Ovary (tissue), 9 donors: ENCODE data around the gene MBNL1. TPM values are rescaled to one million over a fixed set of nuclear protein-coding genes. Genes with fewer than 3 reads are reported as not detected.

Experiments used
- DNase-seq, 5 donors: peaks; one replicate each; pipeline ENCODE4 v3.0.0-alpha.2; 2019 to 2020
- H3K27ac ChIP-seq, 2 donors: fragments of 200-600 bp; one replicate each; pipeline versions ENCODE4 v1.5.1 to v1.8.0; 2019 to 2022
- H3K27me3 ChIP-seq: fragments of 200-600 bp; one replicate; pipeline ENCODE4 v1.8.0; 2022
- H3K36me3 ChIP-seq: fragments of 200-600 bp; sonication (generic); one replicate; pipeline ENCODE4 v1.5.1; 2019
- H3K4me1 ChIP-seq: one replicate; pipeline ENCODE4 v1.8.1; 2013; ENCODE audit warnings: mild to moderate bottlenecking, moderate library complexity; ENCODE audit not compliant: insufficient read depth
- H3K4me3 ChIP-seq: fragments of 200-600 bp; sonication (generic); one replicate; pipeline ENCODE4 v1.5.1; 2017
- H3K9me3 ChIP-seq, 2 donors: fragments of 200-600 bp in 1 of 2; sonication (generic) in 1 of 2; one replicate each; pipeline versions ENCODE4 v1.5.1 to v1.8.1; 2013 to 2019; ENCODE audit warnings: mild to moderate bottlenecking in 1 of 2, moderate library complexity in 1 of 2
- EP300 ChIP-seq: sonication (generic); formaldehyde crosslinking; IDR thresholded peaks from one replicate; pipeline ENCODE4 v1.6.1; 2017; ENCODE audit warnings: antibody characterized with exemption
- POLR2A ChIP-seq: fragments of 450-650 bp; IDR thresholded peaks from one replicate; pipeline ENCODE4 v1.6.1; 2017; ENCODE audit warnings: antibody characterized with exemption, mild to moderate bottlenecking, moderate library complexity
- WGBS, 3 donors: extraction: QIAGEN DNeasy Blood & Tissue Kit in 1 of 3; methylation state at CpG; one replicate each; pipeline versions ENCODE4 v1.1.5 to v1.1.7; 2013 to 2017; 5-methylcytosine and 5-hydroxymethylcytosine counted together
- intact Hi-C, 4 donors: fragments of 100-400 bp; cut with DNase I; formaldehyde crosslinking; loops; one replicate each; pipeline versions ENCODE4 v1.11.0 to v1.15.1; 2022 to 2023
- polyA plus RNA-seq, 2 donors: library from polyadenylated mRNA; stranded (reverse); fragments of 200-250 nt in 1 of 2; fragments of 350-450 nt in 1 of 2; fragmentation: Illumina TruSeq in 1 of 2; extraction: RNeasy Lipid Tissue Mini Kit (QIAGEN cat#74804) in 1 of 2; gene quantifications; one replicate each; pipeline ENCODE4 v1.2.3, GENCODE V29; 2013 to 2014
- total RNA-seq, 7 donors: library from RNA; depleted of rRNA in 2 of 7; stranded (reverse); fragments of >200 nt in 2 of 7; fragmentation: NEBNext Ultra II Directional in 3 of 7; extraction: Animal tissue kit (Norgen Biotek cat#: 25700) in 3 of 7; gene quantifications; one replicate each; pipeline versions ENCODE4 v1.1.0 to v1.2.4, GENCODE V29; 2016 to 2023
- TF ChIP-seq, protein P1 (sequence below), 3 donors: fragments of 450-650 bp in 2 of 3; fragments of 200-600 bp in 1 of 3; IDR thresholded peaks; one replicate each; pipeline versions ENCODE4 v1.5.1 to v1.8.0; 2016 to 2022; ENCODE audit warnings: antibody characterized with exemption in 3 of 3, mild to moderate bottlenecking in 1 of 3
- donor health status: DM: no; HTN: no; CAD: no; lungs with moderate emphysema.
- donor health status: DM: no; HTN: no; CAD: no.
- donor health status: Bipolar disorder and iron deficiency.
- donor health status: DM: yes; HTN: yes; CAD: no.
- donor health status: DM: no; HTN: no; CAD: no.
- donor health status: DM: yes; HTN: yes; CAD: no.

Gene MBNL1
- total and polyA plus RNA-seq, 9 donors = 39.7 to 152 (median 123) TPM

DNA sequence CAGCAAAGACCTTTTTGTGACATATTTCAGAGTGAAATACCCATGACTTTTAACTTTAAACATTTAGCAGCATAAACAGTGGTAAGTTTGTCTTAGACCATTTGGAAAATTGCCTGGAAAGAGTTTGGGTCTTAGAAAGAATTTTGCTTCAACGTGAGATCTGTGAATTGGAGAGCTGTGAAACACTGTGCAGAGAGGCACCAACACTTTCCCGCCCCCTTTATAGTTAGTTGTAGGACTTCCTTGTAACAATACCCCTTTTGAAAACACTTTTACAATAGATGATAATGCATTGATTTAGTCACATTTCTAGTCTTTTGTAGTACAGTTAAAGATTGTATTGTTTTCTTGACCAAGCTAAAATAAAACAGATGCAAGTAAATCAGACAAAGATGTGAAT lies 43.5 kb upstream of the MBNL1 start:
- Histone ChIP-seq H3K4me1 (no peaks in the 10 kb centered on the region), H3K27me3 (no peaks in the 10 kb centered on the region), H3K27ac (no peak overlapping the region), H3K36me3 (no peaks in the 10 kb centered on the region), H3K9me3 (no peaks in the 10 kb centered on the region), H3K4me3 (no peak overlapping the region)
- WGBS, 3 donors = 49 to 51% (median 49%) methylated on average over 2 of the region's 2 CpGs
- TF ChIP-seq, protein P1, sequence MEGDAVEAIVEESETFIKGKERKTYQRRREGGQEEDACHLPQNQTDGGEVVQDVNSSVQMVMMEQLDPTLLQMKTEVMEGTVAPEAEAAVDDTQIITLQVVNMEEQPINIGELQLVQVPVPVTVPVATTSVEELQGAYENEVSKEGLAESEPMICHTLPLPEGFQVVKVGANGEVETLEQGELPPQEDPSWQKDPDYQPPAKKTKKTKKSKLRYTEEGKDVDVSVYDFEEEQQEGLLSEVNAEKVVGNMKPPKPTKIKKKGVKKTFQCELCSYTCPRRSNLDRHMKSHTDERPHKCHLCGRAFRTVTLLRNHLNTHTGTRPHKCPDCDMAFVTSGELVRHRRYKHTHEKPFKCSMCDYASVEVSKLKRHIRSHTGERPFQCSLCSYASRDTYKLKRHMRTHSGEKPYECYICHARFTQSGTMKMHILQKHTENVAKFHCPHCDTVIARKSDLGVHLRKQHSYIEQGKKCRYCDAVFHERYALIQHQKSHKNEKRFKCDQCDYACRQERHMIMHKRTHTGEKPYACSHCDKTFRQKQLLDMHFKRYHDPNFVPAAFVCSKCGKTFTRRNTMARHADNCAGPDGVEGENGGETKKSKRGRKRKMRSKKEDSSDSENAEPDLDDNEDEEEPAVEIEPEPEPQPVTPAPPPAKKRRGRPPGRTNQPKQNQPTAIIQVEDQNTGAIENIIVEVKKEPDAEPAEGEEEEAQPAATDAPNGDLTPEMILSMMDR (IDR thresholded peaks at IDR 0.05) = no peak
- TF ChIP-seq EP300 (no peak), POLR2A (no peak)
- intact Hi-C loops = no loop called here
- no peak for DNase-seq

DNA sequence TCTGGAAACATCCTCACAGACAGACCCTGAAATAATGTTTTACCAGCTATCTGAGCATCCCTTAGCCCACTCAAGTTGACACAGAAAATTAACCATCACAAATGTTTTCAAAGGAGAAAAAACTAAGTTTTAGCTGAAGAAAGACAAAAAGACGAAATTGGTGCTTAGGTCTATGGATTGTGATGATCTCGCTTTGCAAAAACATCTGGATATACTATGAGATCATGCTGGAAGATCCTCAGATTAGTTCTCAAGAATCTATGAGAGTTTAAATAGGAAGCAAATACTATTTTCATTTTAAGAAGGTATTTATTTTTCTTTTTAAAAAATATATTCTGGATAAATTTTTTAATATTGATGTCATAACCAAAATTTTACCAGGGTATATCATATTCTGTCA lies 42.6 kb upstream of the MBNL1 start:
- no peaks in the 10 kb centered on the region for H3K36me3 ChIP-seq
- H3K27me3 ChIP-seq = no peaks in the 10 kb centered on the region
- no peak overlapping the region for H3K4me3 ChIP-seq
- TF ChIP-seq, protein P1 (IDR thresholded peaks at IDR 0.05) = no peak
- TF ChIP-seq EP300 = no peak
- no peak for TF ChIP-seq POLR2A
- H3K9me3 ChIP-seq = no peaks in the 10 kb centered on the region
- intact Hi-C loops = no loop called here
- H3K4me1 ChIP-seq = no peaks in the 10 kb centered on the region
- DNase-seq = no peak
- no peak overlapping the region for H3K27ac ChIP-seq
- WGBS, 3 donors = 90 to 95% (median 94%) methylated on average over 2 of the region's 2 CpGs

DNA sequence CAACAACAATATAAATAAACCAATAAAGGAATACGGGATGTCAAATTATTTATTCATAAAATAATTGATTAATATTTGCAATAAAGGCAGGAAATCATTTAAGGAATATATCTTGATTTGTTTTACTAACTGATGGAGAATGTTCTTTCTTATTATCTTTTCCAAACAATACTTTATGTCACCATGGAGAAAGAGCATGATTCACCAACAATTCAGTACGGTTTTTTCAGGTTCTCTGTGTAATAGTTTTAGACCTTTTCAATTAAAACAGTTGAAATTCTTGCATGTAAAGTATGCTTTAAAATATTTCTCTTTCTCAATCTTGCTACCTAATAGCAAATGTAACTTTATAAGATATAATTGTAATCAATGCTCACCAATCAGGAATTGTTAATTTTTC lies 41.7 kb upstream of the MBNL1 start:
- H3K36me3 ChIP-seq = no peaks in the 10 kb centered on the region
- no peak overlapping the region for H3K27ac ChIP-seq
- no peak for DNase-seq
- H3K4me1 ChIP-seq = no peaks in the 10 kb centered on the region
- no peak overlapping the region for H3K4me3 ChIP-seq
- H3K27me3 ChIP-seq = no peaks in the 10 kb centered on the region
- TF ChIP-seq EP300 (no peak), POLR2A (no peak)
- TF ChIP-seq, protein P1 (IDR thresholded peaks at IDR 0.05) = no peak
- 91 to 94% (median 92%) methylated on average over 2 of the region's 2 CpGs for WGBS, 3 donors
- no peaks in the 10 kb centered on the region for H3K9me3 ChIP-seq
- intact Hi-C loops = no loop called here

DNA sequence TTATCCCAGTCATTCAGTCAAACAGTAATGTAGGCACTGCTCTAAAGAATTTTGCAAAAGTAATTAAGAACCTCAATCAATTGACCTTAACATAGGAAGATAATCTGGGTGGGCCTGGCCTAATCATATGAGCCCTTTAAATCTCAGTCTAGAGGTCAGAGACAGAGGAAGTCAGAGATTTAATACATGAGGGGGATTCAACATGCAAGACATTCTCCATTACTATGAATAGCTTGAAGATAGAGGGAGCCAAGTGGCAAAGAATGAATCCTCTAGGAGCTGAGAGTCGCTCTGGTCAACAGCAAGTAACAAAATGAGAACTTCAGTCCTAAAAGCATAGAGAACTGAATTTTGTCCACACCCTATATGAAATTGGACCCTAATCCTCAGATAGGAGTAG lies 39.0 kb upstream of the MBNL1 start:
- no peak for TF ChIP-seq EP300
- DNase-seq = no peak
- H3K9me3 ChIP-seq = no peaks in the 10 kb centered on the region
- no peaks in the 10 kb centered on the region for H3K4me1 ChIP-seq
- no peak overlapping the region for H3K27ac ChIP-seq
- intact Hi-C loops = no loop called here
- H3K36me3 ChIP-seq = no peaks in the 10 kb centered on the region
- H3K27me3 ChIP-seq = no peaks in the 10 kb centered on the region
- H3K4me3 ChIP-seq = no peak overlapping the region
- 64 to 72% (median 71%) methylated on average over 1 of the region's 1 CpG for WGBS, 3 donors

DNA sequence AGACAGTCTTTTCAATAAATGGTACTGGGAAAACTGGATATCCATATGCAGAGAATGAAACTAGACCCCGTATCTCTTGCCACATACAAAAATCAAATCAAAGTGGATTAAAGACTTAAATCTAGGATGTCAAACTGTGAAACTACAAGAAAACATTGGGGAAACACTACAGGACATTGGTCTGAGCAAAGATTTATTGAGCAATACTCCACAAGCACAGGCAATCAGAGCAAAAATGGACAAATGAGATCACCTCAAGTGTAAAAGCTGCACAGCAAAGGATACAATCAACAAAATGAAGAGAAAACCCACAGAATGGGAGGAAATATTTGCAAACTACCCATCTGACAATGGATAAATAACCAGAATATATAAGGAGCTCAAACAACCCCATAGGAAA lies 38.4 kb upstream of the MBNL1 start:
- TF ChIP-seq POLR2A (no peak), EP300 (no peak)
- TF ChIP-seq, protein P1 (IDR thresholded peaks at IDR 0.05) = no peak
- no peaks in the 10 kb centered on the region for H3K36me3 ChIP-seq
- no peaks in the 10 kb centered on the region for H3K4me1 ChIP-seq
- 94 to 97% (median 95%) methylated on average over 1 of the region's 1 CpG for WGBS, 3 donors
- H3K27me3 ChIP-seq = no peaks in the 10 kb centered on the region
- H3K4me3 ChIP-seq = no peak overlapping the region
- no peak overlapping the region for H3K27ac ChIP-seq
- H3K9me3 ChIP-seq = no peaks in the 10 kb centered on the region
- intact Hi-C loops = no loop called here
- DNase-seq = no peak
